ENCODE data around the gene SULT4A1. TPM values are rescaled to one million over a fixed set of nuclear protein-coding genes. Genes with fewer than 3 reads are reported as not detected.
A peak's percentile ranks its signal among the peaks of the same experiment; 100 is the strongest.

The SULT4A1 gene
- total and polyA plus RNA-seq, 2 of the 8 experiments (the other 6 are each of a cell fraction or from before 2014, with no cell fraction given) = 9.1 to 11.8 TPM

DNA sequence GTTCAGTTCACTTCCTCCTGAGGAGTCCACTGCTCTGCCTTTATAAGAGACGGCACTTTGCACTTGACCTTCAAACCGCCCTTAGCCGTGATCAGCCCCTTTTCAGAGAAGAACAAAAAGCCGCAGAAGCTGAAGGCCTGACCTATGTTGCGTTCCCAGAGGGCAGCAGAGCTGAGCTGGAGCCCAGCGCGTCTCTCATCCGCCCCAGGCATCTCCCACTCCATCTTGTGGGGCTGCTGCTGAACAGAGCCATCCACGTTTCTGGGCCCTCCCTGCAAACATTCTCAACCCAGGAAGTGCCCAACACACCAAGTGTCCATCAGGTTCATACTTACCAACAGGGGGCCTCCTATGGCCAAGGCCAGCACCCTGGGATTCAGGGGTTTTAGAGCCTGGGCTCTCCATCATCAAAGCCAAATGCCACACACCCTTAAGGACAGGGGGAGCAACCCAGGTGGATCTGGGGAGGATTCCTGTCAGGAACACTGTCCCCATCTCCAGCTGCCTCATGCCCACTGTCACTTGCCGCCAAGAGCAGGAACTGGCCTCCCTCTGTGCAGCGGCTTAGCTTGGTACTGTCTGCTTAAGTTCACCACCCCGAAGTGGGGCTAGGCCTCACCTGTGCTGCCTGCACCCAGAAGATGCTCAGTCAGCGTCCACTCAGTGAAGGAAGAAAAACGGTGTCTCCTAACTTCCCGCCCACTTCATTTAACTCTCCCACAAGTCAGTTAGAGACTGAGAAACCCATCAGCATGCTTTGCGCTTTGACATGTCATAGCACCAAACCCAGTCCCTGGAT, 34.2 kb downstream of the SULT4A1 start:
- Histone ChIP-seq H3K56ac (replicated peaks; ENCODE audit: insufficient read length, low read depth, low read length) (no peak overlapping the region), H3K23ac (ENCODE audit: insufficient read length) (no peak overlapping the region), H3K9ac (replicated peaks in 1 of 4; ENCODE audit: extremely low read depth in 1 of 4, low read depth in 3 of 4, low read length in 3 of 4) (no peak overlapping the region), H2AFZ (ENCODE audit: low read length) (no peak overlapping the region), H3K36me3 (ENCODE audit: control insufficient read depth in 2 of 4, insufficient read depth in 4 of 4, low read length in 3 of 4) (peaks cover 0 to 7% (median 3%) of the 10 kb centered on the region in 4 experiments; a peak in 3 of 8 replicates), H3K4ac (replicated peaks; ENCODE audit: insufficient read length, low read depth, low read length) (no peak overlapping the region), H4K8ac (ENCODE audit: extremely low read depth, insufficient read depth, low read length) (no peak overlapping the region), H3K9me3 (ENCODE audit: insufficient read depth in 2 of 2, low read depth in 1 of 2, low read length in 1 of 2) (no peaks in the 10 kb centered on the region), H4K20me1 (replicated peaks in 1 of 2; ENCODE audit: control insufficient read depth in 1 of 2, insufficient read depth in 2 of 2, low read length in 2 of 2) (peaks cover 6 to 12% of the 10 kb centered on the region in 2 experiments), H3K79me1 (ENCODE audit: low read depth, low read length) (peaks cover 3% of the 10 kb centered on the region; the same call in 1 of the 2 replicates), H3K4me1 (replicated peaks in 1 of 4; ENCODE audit: control insufficient read depth in 3 of 4, insufficient read depth in 4 of 4, low read length in 3 of 4) (peaks cover 2 to 15% (median 6%) of the 10 kb centered on the region in 4 experiments), H4K5ac (ENCODE audit: insufficient read length, low read depth, low read length) (no peak overlapping the region), H2AK5ac (ENCODE audit: low read depth, low read length) (no peak overlapping the region), H2BK15ac (ENCODE audit: low read length) (0 out of 2 replicates have a peak overlapping the region, but pooled peaks have one; percentile 3), H4K91ac (replicated peaks; ENCODE audit: insufficient read length, low read length) (no peak overlapping the region), H2BK120ac (replicated peaks; ENCODE audit: low read depth, low read length) (no peak overlapping the region), H3K14ac (ENCODE audit: insufficient read length) (no peak overlapping the region), H3K4me3 (ENCODE audit: extremely low read depth in 1 of 4, insufficient read depth in 2 of 4, low read depth in 3 of 4, low read length in 4 of 4) (no peak overlapping the region), H3K27ac (ENCODE audit: low read depth, low read length) (no peak overlapping the region), H2BK5ac (ENCODE audit: low read depth, low read length) (no peak overlapping the region), H3K27me3 (replicated peaks in 1 of 4; ENCODE audit: control insufficient read depth in 3 of 4, extremely low read depth in 1 of 4, insufficient read depth in 3 of 4, low read length in 3 of 4) (no peaks in the 10 kb centered on the region), H2BK20ac (ENCODE audit: low read length) (no peak overlapping the region), H3K23me2 (ENCODE audit: low read depth, low read length) (no peaks in the 10 kb centered on the region), H3K4me2 (ENCODE audit: insufficient read depth in 1 of 2, low read depth in 2 of 2, low read length in 2 of 2) (no peak overlapping the region), H2BK12ac (ENCODE audit: low read depth, low read length) (no peak overlapping the region), H3K18ac (ENCODE audit: extremely low read depth, low read length) (no peak overlapping the region), H3K79me2 (ENCODE audit: control insufficient read depth in 1 of 2, insufficient read depth in 2 of 2, low read length in 2 of 2) (no peaks in the 10 kb centered on the region)
- DNase-seq (ENCODE audit: low read depth in 1 of 2, low spot score in 2 of 2) = no peak
- CTCF ChIA-PET (ENCODE audit: partially characterized antibody) = interaction anchor here (0.6 to 3.4 kb wide), 10 partner anchors 10 to 1189 kb away, joined by 3 to 28 read pairs (median 5); no protein-coding TSS in a partner anchor
- FAIRE-seq = no peak
- 91% methylated on average over 14 of the region's 16 CpGs; no CpG with 5 or more reads in 1 of the 2 experiments for WGBS, 2 experiments (ENCODE audit: extremely low coverage in 1 of 2, insufficient coverage in 1 of 2, insufficient read length in 1 of 2, insufficient replicate concordance in 2 of 2, low coverage in 1 of 2, low lambda C conversion rate in 2 of 2, missing lambda C conversion rate in 1 of 2)
- POLR2A ChIA-PET (ENCODE audit: partially characterized antibody) = interaction anchor here (0.9 to 1.5 kb wide), 2 partner anchors 31 to 33 kb away, joined by 3 read pairs; no protein-coding TSS in a partner anchor
- no peak for TF ChIP-seq RXRA (IDR thresholded peaks at IDR 0.05; ENCODE audit: insufficient read depth, low read depth, low read length)
- no peak for TF ChIP-seq ZNF274 (IDR thresholded peaks at IDR 0.05; ENCODE audit: borderline replicate concordance, extremely low read depth, low read length)
- no peak for TF ChIP-seq EGR1 (IDR thresholded peaks at IDR 0.05; ENCODE audit: borderline replicate concordance, low read depth, low read length)
